Skeletal muscle cell (primary cell): ENCODE measurements around the gene DISP2.
A peak's percentile ranks its signal among the peaks of the same experiment; 100 is the strongest.

ENCODE experiments used
- DNase-seq: peaks from one replicate; pipeline ENCODE4 v3.0.0-alpha.2; 2010; ENCODE audit warnings: low read depth
- H3K4me3 ChIP-seq: 2 replicates; pipeline ENCODE4 v1.5.1; 2011; ENCODE audit warnings: low read depth, mild to moderate bottlenecking, control low read depth, low read length, moderate library complexity

DISP2 gene

GRCh38 chr15:40410476-40410875 is 52.5 kb downstream of the DISP2 start:
- DNase-seq = no peak
- H3K4me3 ChIP-seq = no peak overlapping the region

GRCh38 chr15:40412095-40412759 is 54.2 kb downstream of the DISP2 start:
- DNase-seq = no peak
- H3K4me3 ChIP-seq = no peak overlapping the region

- H3K4me3 ChIP-seq = no peak overlapping the region
- no peak for DNase-seq
Measured at GRCh38 chr15:40413036-40413435, 55.0 kb downstream of the DISP2 start.

GRCh38 chr15:40414816-40415215 is 56.8 kb downstream of the DISP2 start:
- H3K4me3 ChIP-seq = no peak overlapping the region
- DNase-seq = no peak

- no peak overlapping the region for H3K4me3 ChIP-seq
- no peak for DNase-seq
Measured at GRCh38 chr15:40415226-40415625, 57.2 kb downstream of the DISP2 start.

GRCh38 chr15:40416056-40416455 is 58.0 kb downstream of the DISP2 start:
- no peak for DNase-seq
- no peak overlapping the region for H3K4me3 ChIP-seq

- H3K4me3 ChIP-seq = no peak overlapping the region
- DNase-seq = no peak
Measured at GRCh38 chr15:40418126-40418525, 60.1 kb downstream of the DISP2 start.

- DNase-seq = no peak
- no peak overlapping the region for H3K4me3 ChIP-seq
Measured at GRCh38 chr15:40420071-40420713, 62.2 kb downstream of the DISP2 start.

- DNase-seq = no peak
Measured at GRCh38 chr15:40420793-40421192, 62.8 kb downstream of the DISP2 start.

GRCh38 chr15:40421246-40422157 is 63.5 kb downstream of the DISP2 start:
- H3K4me3 ChIP-seq = peak overlapping the region; percentile 15
- no peak for DNase-seq

More at GRCh38 chr15:40420793-40421192, 62.8 kb downstream of the DISP2 start:
- H3K4me3 ChIP-seq = no peak overlapping the region

- DNase-seq = no peak
- no peak overlapping the region for H3K4me3 ChIP-seq
Measured at GRCh38 chr15:40424483-40425115, 66.6 kb downstream of the DISP2 start.

GRCh38 chr15:40425681-40426080 is 67.7 kb downstream of the DISP2 start:
- DNase-seq = no peak
- H3K4me3 ChIP-seq = no peak overlapping the region

GRCh38 chr15:40427188-40427587 is 69.2 kb downstream of the DISP2 start:
- DNase-seq = no peak
- no peak overlapping the region for H3K4me3 ChIP-seq

- no peak overlapping the region for H3K4me3 ChIP-seq
- DNase-seq = no peak
Measured at GRCh38 chr15:40428185-40428584, 70.2 kb downstream of the DISP2 start.
